AG04450 (cell line): Measurements from ENCODE around the gene CDK11A. TPM values are rescaled to one million over a fixed set of nuclear protein-coding genes. Genes with fewer than 3 reads are reported as not detected.

Source experiments
- CTCF ChIA-PET: fragments of 300-600, 350-600 bp; formaldehyde crosslinking; extraction: SDS; loops from one replicate; lab custom pipeline; 2022; ENCODE audit warnings: antibody characterized with exemption, inconsistent platforms; lab: Charles Lee
- POLR2A ChIA-PET: fragments of 350-600 bp; formaldehyde crosslinking; extraction: SDS; loops from one replicate; lab custom pipeline; 2021; ENCODE audit warnings: antibody characterized with exemption, inconsistent platforms; lab: Yijun Ruan, JAX
- DNase-seq: peaks from one replicate; pipeline ENCODE4 v3.0.0-alpha.2; 2011; ENCODE audit warnings: low read depth, low spot score
- H3K27ac ChIP-seq: one replicate; pipeline ENCODE4 v1.5.1; 2012; ENCODE audit warnings: low read depth, low read length, control low read depth
- H3K27me3 ChIP-seq: one replicate; pipeline ENCODE4 v1.6.0; 2012; ENCODE audit warnings: low read length; ENCODE audit not compliant: control insufficient read depth, insufficient read depth
- H3K4me3 ChIP-seq: 2 replicates; pipeline ENCODE4 v1.5.1; 2011; ENCODE audit warnings: mild to moderate bottlenecking, low read depth, low read length, control low read depth
- H3K9me3 ChIP-seq: 2 replicates; pipeline ENCODE4 v1.5.1; 2012; ENCODE audit warnings: low read length; ENCODE audit not compliant: control insufficient read depth, insufficient read depth
- polyA plus RNA-seq: library from polyadenylated mRNA; depleted of rRNA; stranded (reverse); fragments of >200 nt; gene quantifications from 2 replicates; pipeline ENCODE4 v1.2.3, GENCODE V29; 2011
- TF ChIP-seq, protein P1 (sequence below): IDR thresholded peaks from 2 replicates; pipeline ENCODE4 v1.5.1; 2011; ENCODE audit warnings: low read depth, low read length, control low read depth, inconsistent platforms

CDK11A gene
- polyA plus RNA-seq, 1 experiment = 6.0 TPM

DNA sequence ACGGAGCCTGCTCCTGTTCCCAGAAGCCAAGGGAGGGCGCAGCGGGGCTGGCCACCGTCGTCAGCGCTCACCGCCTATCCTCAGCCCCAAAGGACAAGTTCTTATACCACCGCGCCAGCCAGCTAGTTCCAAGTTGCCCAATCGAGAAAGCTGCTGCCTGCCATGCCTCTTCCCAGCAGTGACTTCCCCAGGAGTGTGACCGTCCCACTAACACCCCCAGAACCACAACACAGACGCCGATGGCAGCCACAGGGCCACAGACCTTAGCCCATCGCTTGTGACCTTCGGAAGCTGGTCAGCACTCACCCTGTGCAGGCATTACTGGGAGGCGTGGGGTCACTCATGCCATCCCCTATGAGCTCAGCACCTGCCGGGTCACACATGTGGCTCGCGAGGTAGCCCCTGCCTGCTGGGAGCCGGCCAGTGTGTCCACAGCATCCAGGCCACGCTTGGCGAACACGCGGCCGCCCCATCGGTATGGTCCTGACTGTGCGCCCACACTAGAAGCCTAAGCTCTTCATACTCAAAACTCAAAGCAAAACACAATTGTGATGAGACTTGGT, 34.0 kb upstream of the CDK11A start:
- H3K27ac ChIP-seq = no peak overlapping the region
- no peaks in the 10 kb centered on the region; the same call in 1 of the 2 replicates for H3K9me3 ChIP-seq
- POLR2A ChIA-PET = no interaction called here
- TF ChIP-seq, protein P1, sequence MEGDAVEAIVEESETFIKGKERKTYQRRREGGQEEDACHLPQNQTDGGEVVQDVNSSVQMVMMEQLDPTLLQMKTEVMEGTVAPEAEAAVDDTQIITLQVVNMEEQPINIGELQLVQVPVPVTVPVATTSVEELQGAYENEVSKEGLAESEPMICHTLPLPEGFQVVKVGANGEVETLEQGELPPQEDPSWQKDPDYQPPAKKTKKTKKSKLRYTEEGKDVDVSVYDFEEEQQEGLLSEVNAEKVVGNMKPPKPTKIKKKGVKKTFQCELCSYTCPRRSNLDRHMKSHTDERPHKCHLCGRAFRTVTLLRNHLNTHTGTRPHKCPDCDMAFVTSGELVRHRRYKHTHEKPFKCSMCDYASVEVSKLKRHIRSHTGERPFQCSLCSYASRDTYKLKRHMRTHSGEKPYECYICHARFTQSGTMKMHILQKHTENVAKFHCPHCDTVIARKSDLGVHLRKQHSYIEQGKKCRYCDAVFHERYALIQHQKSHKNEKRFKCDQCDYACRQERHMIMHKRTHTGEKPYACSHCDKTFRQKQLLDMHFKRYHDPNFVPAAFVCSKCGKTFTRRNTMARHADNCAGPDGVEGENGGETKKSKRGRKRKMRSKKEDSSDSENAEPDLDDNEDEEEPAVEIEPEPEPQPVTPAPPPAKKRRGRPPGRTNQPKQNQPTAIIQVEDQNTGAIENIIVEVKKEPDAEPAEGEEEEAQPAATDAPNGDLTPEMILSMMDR = no peak
- CTCF ChIA-PET = no interaction called here
- no peak overlapping the region for H3K4me3 ChIP-seq
- no peaks in the 10 kb centered on the region for H3K27me3 ChIP-seq
- no peak for DNase-seq

DNA sequence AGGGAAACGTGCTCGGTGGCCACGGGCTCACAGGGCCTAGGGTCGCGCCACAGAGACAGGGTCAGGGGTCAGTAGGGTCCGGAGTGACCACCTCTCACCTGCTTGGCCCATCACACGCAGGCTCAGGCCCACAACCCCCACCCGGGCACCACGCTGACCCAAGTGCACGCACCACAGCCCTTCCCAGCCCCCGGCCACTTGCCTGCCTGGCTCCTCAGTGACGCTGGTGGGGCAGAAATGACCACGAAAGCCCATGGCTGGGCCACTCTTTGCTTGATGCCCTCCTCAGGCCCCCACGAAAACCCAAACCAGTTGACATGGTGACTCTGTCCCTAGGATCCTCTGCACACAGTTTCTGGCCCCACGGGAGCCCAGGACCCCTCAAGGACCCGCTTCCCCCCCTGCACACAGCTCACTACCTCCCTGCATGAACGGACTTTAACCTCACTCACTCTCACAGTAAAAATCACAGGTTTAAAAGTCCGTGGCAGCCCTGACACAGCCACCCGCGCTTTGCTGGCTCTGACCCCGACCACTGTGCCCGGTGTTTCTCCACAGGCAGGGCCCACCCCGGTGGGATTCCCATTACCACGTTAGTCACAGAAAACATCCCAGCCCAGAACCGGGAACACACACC, 33.4 kb upstream of the CDK11A start:
- Histone ChIP-seq H3K27me3 (no peaks in the 10 kb centered on the region), H3K27ac (no peak overlapping the region), H3K9me3 (no peaks in the 10 kb centered on the region; the same call in 1 of the 2 replicates), H3K4me3 (no peak overlapping the region)
- no peak for DNase-seq
- ChIA-PET CTCF (no interaction called here), POLR2A (no interaction called here)
- TF ChIP-seq, protein P1 = no peak

DNA sequence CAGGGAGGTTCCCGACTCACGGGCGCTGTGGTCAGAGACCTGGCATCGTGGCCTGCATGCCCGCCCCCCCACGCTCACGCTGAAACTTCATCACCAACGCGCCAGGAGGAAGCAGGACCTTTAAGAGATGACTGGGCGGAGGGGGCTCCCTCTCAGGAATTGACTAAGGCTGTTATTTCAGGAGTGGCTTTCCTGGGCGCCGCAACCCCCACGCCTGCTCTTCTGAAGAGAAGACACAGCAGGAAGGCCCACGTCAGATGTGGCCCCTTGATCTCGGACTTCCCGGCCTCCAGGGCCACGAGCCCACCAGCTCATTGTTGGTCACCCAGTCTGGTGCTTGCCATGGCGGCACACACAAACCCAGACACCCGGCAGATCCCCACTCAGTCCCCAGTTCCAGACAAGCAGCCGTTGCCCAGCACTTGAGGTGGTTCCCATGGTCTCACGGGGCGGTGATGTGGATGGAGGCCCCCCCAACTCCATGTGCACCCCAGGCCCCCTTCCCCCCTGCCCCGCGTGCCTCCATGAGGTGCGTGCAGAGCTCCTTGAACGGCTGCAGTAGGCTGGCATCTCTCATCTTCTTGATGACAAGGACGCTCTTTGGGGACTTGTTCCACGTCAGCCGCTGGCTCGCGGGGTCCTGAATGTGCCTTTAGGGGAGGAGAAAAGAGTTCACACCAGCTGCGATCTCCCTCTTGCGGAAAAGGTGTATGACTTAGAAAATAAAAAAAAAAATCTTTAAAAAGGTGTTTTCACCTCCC, 32.7 kb upstream of the CDK11A start:
- H3K4me3 ChIP-seq = no peak overlapping the region
- no peak overlapping the region for H3K27ac ChIP-seq
- H3K9me3 ChIP-seq = no peaks in the 10 kb centered on the region; the same call in 1 of the 2 replicates
- TF ChIP-seq, protein P1 = no peak
- CTCF ChIA-PET = no interaction called here
- H3K27me3 ChIP-seq = no peaks in the 10 kb centered on the region
- POLR2A ChIA-PET = no interaction called here
- no peak for DNase-seq

DNA sequence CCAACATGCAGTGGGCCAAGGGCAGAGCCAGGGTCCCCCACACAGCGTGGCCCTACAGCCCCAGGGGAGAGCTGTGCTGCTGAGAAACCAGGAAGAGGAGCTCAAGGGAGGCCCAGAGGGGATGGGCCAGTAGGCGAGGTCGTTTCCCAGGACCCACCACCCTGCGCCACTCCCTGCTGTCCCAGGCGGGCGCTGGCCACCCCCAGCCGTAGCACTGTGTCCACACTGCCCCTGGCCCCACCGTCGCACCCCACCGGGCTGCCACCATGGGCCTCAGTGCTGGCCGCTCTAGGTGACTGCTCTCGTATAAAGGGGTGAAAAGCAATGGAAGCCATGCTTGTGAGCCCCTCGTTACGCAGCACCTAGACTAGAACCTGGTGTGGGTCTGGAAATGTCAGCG, 31.7 kb upstream of the CDK11A start:
- no peak overlapping the region for H3K27ac ChIP-seq
- H3K27me3 ChIP-seq = no peaks in the 10 kb centered on the region
- no peak overlapping the region for H3K4me3 ChIP-seq
- ChIA-PET CTCF (no interaction called here), POLR2A (no interaction called here)
- no peak for DNase-seq
- TF ChIP-seq, protein P1 = no peak
- H3K9me3 ChIP-seq = no peaks in the 10 kb centered on the region; the same call in 1 of the 2 replicates

DNA sequence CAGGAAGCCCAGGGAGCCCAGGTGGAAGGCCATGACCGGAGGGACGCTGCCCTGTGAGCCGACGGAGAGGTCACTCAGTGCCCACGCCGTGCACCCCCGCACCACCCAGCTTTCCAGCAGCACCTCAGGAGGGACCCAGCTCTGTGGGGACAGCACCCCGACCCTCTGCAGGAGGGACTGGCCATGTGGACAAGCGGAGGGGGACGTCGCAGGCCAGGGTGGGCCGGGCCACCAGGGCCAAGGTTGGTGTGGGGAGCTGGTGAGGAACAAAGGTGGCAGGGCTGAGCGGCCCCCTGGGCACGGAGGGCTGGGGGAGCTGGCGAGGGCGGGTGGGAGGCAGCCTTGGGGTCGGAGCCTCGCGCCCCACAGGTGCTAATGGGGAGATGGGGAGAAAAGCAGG, 31.3 kb upstream of the CDK11A start:
- H3K4me3 ChIP-seq = no peak overlapping the region
- ChIA-PET POLR2A (no interaction called here), CTCF (no interaction called here)
- no peak for DNase-seq
- H3K9me3 ChIP-seq = no peaks in the 10 kb centered on the region; the same call in 1 of the 2 replicates
- no peak overlapping the region for H3K27ac ChIP-seq
- TF ChIP-seq, protein P1 = no peak
- H3K27me3 ChIP-seq = no peaks in the 10 kb centered on the region
